22Rv1 (cell line): Measurements from ENCODE around the gene LINC01488.

ENCODE experiments used
- H3K27ac ChIP-seq: fragments of 450-650 bp; 2 replicates; pipeline ENCODE4 v1.5.1; 2017
- CTCF ChIP-seq: fragments of 450-650 bp; IDR thresholded peaks from 2 replicates; pipeline ENCODE4 v1.5.1; 2017; ENCODE audit warnings: mild to moderate bottlenecking
- ZFX ChIP-seq: fragments of 450-650 bp; IDR thresholded peaks from 2 replicates; pipeline ENCODE4 v1.6.1; 2017; ENCODE audit warnings: antibody characterized with exemption, borderline replicate concordance

The LINC01488 gene

DNA sequence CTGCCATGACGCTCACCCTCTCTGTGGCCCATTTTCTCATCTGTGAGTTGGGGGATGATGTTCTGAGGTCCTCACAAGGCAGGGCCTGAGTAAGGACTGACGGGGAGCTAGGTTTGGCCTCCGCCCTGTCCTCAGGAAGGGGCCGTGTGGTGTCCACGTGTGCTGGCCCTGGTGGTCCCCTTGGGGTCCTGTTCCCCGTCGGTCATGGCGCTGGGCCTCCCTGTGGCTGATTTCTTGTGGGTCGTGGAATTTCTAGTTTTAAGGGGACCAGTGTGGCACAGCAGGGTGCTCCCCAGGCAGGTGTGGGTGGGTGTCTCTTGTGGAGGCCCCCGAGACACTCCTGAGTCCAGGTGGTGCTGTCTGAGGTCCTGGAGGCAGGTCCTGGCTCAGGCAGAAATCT is 5.9 kb downstream of the LINC01488 start:
- no peak for TF ChIP-seq ZFX
- no peak for TF ChIP-seq CTCF
- no peak overlapping the region for H3K27ac ChIP-seq

GRCh38 chr11:69487849-69488542 is 6.5 kb downstream of the LINC01488 start:
- TF ChIP-seq CTCF (no peak), ZFX (no peak)
- no peak overlapping the region for H3K27ac ChIP-seq

- H3K27ac ChIP-seq, result no peak overlapping the region
- TF ChIP-seq CTCF, result no peak
- TF ChIP-seq ZFX, result no peak
Observed at GRCh38 chr11:69488543-69488940, 7.1 kb downstream of the LINC01488 start.

DNA sequence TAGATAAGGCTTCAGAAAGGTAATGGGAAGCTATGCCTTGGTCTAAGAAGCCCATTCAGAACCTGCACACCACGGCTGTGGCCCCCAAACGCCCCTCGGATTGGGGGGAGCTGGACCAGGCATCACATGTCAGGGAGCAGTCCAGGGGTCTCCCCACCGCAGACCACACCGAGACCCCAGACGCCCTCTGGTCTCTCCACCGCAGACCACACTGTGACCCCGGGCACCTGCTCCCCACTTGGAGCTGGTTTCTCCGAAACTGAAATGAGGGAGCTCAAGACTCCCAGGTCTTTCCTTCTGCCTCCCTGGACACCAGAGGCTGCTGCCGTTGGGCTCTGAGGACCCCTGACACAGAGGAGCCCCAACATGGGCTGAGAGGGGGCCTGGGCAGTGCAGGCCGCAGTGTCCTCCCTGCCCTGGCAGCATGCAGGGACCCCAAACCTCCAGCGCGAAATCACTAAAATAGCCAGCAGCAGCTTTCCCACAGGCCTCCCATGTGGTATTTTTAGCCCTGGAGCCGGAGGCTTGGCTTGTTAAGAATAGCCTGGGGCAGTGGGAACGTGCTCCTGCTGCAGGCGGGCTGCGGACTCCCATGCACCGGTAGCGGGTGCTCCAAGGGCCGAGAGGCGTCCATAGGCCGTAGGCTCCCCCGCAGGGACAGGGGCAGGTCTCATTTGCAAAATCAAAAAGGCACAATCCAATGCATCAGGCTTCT is 7.7 kb downstream of the LINC01488 start:
- H3K27ac ChIP-seq, result no peak overlapping the region
- TF ChIP-seq ZFX (no peak), CTCF (no peak)

DNA sequence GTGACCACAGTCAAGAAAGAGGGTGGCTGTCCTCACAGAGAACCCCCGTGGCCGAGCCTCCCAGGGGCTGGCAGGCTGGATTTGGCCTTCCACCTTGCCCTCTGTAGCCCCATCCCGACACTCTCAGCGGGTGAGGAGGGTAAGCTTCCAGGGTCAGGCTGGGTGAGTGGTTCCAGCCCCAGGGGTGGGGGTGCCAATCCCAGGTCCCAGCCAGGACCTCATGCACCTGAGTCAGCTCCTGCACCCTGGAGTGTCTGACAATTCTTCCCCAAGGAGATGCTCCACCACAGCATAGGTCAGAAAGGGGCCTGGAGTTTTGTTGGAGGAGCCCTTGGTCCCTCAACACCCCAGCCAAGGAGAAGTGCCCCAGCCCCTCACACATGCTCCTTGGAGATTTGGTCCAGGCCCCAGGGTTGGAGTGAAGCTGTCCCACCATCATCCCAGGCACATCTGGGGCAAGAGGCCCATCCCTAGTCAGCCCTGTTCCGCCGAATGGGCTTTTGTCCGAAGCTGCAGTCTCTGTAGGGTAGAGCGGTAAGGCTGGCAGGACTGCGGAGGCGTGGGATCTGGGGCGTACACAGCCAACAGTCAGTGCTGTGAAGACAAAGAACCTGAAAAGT is 8.4 kb downstream of the LINC01488 start:
- TF ChIP-seq CTCF, result no peak
- TF ChIP-seq ZFX, result no peak

GRCh38 chr11:69490516-69490915 is 9.1 kb downstream of the LINC01488 start:
- TF ChIP-seq CTCF (no peak), ZFX (no peak)
- no peak overlapping the region for H3K27ac ChIP-seq

More for the DNA sequence above, 8.4 kb downstream of the LINC01488 start:
- no peak overlapping the region for H3K27ac ChIP-seq
